GM13977 (cell line): ENCODE results near the gene FBXW8.

Experiments used
- DNase-seq: peaks from one replicate; pipeline ENCODE4 v3.0.0; 2012; ENCODE audit warnings: low spot score
- in situ Hi-C: fragments of 300-500 bp; cut with MboI; formaldehyde crosslinking; loops from one replicate; pipeline ENCODE4 v1.12.0; 2022; ENCODE audit warnings: low sequenced_read_pairs, low pct_unique_long_range_greater_than_20kb, mixed read lengths, inconsistent platforms; ENCODE audit not compliant: unreplicated experiment
- TF ChIP-seq, protein P1 (sequence below): IDR thresholded peaks from 2 replicates; pipeline ENCODE4 v1.5.1; 2012; ENCODE audit warnings: mild to moderate bottlenecking, control low read depth; ENCODE audit not compliant: insufficient read depth; ENCODE audit errors: extremely low read depth, missing control alignments

The FBXW8 gene

GRCh38 chr12:116990329-116990728, 79.6 kb downstream of the FBXW8 start:
- TF ChIP-seq, protein P1, sequence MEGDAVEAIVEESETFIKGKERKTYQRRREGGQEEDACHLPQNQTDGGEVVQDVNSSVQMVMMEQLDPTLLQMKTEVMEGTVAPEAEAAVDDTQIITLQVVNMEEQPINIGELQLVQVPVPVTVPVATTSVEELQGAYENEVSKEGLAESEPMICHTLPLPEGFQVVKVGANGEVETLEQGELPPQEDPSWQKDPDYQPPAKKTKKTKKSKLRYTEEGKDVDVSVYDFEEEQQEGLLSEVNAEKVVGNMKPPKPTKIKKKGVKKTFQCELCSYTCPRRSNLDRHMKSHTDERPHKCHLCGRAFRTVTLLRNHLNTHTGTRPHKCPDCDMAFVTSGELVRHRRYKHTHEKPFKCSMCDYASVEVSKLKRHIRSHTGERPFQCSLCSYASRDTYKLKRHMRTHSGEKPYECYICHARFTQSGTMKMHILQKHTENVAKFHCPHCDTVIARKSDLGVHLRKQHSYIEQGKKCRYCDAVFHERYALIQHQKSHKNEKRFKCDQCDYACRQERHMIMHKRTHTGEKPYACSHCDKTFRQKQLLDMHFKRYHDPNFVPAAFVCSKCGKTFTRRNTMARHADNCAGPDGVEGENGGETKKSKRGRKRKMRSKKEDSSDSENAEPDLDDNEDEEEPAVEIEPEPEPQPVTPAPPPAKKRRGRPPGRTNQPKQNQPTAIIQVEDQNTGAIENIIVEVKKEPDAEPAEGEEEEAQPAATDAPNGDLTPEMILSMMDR = no peak
- in situ Hi-C loops = no loop called here
- no peak for DNase-seq

GRCh38 chr12:116990971-116991966, 80.5 kb downstream of the FBXW8 start:
- TF ChIP-seq, protein P1 = no peak
- in situ Hi-C loops = no loop called here

DNA sequence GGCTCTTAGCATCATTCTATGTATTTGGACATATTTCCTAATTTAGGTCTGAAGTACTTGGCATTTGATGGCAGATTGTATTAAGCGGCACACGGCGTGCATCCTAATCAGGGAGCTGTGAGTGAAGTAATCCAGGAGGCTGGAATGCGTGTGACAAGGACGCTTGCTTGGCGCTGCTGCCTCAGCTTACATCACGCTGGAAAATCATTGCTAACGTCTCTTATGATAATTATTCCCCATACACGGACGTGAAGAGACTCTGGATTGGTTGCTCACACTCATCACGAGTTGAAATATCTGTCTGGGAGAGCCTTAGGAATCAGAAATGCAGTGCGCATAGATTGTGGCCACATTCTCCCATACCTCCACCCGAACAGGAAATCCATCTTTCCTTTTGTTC, 85.3 kb downstream of the FBXW8 start:
- DNase-seq = no peak
- in situ Hi-C loops = no loop called here
- TF ChIP-seq, protein P1 = no peak

More at GRCh38 chr12:116990971-116991966, 80.5 kb downstream of the FBXW8 start:
- no peak for DNase-seq

GRCh38 chr12:116996621-116997020, 85.9 kb downstream of the FBXW8 start:
- DNase-seq = no peak
- TF ChIP-seq, protein P1 = no peak
- in situ Hi-C loops = no loop called here

DNA sequence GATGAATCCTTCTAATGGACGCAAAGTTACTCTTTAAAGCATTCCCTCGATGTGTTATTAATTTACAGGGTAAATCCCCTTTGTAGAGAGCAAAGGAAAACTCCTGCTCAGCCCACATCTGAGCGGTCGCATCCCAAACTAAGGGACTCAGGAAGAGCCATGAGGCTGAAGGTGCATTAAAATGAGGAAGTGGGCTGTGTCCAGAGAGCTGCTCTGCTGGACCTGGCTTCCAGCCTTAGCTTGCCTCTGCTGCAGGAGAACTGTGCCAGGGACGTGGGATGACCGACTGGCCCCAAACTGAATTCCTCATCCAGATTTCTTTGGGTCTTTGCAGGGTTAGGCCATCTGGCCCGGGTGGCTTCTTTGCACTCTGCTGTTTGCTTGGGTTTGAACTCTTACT, 88.3 kb downstream of the FBXW8 start:
- in situ Hi-C loops = no loop called here

DNA sequence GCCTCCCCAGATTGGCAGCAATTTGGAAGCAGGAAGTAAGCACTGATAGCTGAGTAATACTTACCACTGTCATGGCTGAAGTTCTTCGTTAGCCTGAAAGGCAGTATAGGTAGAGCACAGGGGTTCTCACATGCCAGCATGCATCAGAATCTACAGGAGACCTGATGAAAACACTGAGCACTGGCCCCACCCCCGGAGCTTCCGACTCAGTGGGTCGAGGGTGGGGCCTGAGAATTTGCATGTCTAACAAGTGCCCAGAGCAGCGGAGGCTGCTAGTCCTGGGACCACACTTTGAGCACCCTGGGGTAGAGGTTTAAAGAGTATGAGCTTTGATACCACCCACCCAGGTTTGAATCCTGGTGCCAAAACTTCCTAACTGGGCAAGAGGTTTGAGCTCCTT, 89.6 kb downstream of the FBXW8 start:
- DNase-seq = no peak
- in situ Hi-C loops = no loop called here
- TF ChIP-seq, protein P1 = no peak

More for the DNA sequence above, 88.3 kb downstream of the FBXW8 start:
- DNase-seq = no peak
- TF ChIP-seq, protein P1 = no peak
